Choroid plexus epithelial cell (primary cell): ENCODE data around the gene GOLGA2.
A peak's percentile ranks its signal among the peaks of the same experiment; 100 is the strongest.

Experiments
- DNase-seq: peaks from one replicate; pipeline ENCODE4 v3.0.0-alpha.2; 2010; ENCODE audit warnings: low read depth
- H3K4me3 ChIP-seq: 2 replicates; pipeline ENCODE4 v1.5.1; 2011; ENCODE audit warnings: low read depth, mild to moderate bottlenecking, control low read depth, low read length, moderate library complexity
- TF ChIP-seq, protein P1 (sequence below): conservative IDR thresholded peaks from 2 replicates; pipeline ENCODE4 v1.5.1; 2011; ENCODE audit warnings: low read depth, mild to moderate bottlenecking, control low read depth, inconsistent platforms, low read length, moderate library complexity

Gene GOLGA2

GRCh38 chr9:128250839-128251731 lies 24.7 kb downstream of the GOLGA2 start:
- DNase-seq = no peak

DNA sequence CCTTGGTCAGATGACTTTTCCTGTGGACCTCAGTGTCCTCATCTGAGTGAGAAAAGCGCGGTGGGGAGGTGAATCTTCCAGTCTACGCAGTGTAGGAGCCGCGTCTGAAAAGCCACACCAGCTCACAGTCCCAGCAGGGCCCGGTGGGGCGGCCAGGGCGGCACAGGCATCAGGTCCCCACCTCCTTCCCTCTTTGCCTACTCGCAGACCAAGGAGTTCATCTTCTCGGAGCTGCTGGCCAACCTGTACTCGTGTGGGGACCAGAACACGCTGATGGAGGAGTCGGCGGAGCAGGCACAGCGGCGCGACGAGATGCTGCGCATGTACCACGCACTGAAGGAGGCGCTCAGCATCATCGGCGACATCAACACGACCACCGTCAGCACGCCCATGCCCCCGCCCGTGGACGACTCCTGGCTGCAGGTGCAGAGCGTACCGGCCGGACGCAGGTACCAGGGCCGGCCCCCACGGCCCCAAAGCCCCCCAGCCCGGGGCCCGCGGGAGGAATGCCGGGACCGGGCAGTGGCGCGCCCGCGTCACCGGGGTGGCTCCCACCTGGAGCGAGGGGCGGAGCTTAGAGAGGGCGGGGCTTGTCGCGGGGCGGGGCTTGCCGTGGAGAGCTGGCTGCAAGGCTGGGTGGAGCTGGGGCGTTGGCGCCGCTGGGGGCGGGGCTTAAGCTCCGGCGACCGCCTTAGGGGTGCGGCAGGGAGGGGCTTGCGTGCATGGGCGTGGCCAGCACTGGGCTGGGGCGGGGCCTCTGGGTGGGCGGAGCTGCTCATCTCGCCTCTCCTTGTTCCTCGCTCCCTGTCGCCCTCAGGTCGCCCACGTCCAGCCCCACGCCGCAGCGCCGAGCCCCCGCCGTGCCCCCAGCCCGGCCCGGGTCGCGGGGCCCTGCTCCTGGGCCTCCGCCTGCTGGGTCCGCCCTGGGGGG lies 25.6 kb downstream of the GOLGA2 start:
- TF ChIP-seq, protein P1, sequence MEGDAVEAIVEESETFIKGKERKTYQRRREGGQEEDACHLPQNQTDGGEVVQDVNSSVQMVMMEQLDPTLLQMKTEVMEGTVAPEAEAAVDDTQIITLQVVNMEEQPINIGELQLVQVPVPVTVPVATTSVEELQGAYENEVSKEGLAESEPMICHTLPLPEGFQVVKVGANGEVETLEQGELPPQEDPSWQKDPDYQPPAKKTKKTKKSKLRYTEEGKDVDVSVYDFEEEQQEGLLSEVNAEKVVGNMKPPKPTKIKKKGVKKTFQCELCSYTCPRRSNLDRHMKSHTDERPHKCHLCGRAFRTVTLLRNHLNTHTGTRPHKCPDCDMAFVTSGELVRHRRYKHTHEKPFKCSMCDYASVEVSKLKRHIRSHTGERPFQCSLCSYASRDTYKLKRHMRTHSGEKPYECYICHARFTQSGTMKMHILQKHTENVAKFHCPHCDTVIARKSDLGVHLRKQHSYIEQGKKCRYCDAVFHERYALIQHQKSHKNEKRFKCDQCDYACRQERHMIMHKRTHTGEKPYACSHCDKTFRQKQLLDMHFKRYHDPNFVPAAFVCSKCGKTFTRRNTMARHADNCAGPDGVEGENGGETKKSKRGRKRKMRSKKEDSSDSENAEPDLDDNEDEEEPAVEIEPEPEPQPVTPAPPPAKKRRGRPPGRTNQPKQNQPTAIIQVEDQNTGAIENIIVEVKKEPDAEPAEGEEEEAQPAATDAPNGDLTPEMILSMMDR = no peak
- H3K4me3 ChIP-seq = peak overlapping the region; percentile 37
- peak; percentile 84 for DNase-seq

More at GRCh38 chr9:128250839-128251731, 24.7 kb downstream of the GOLGA2 start:
- peak overlapping the region; percentile 37 for H3K4me3 ChIP-seq
- TF ChIP-seq, protein P1 = no peak

GRCh38 chr9:128249558-128249907 lies 26.3 kb downstream of the GOLGA2 start:
- DNase-seq = no peak
- TF ChIP-seq, protein P1 = no peak
- no peak overlapping the region for H3K4me3 ChIP-seq

DNA sequence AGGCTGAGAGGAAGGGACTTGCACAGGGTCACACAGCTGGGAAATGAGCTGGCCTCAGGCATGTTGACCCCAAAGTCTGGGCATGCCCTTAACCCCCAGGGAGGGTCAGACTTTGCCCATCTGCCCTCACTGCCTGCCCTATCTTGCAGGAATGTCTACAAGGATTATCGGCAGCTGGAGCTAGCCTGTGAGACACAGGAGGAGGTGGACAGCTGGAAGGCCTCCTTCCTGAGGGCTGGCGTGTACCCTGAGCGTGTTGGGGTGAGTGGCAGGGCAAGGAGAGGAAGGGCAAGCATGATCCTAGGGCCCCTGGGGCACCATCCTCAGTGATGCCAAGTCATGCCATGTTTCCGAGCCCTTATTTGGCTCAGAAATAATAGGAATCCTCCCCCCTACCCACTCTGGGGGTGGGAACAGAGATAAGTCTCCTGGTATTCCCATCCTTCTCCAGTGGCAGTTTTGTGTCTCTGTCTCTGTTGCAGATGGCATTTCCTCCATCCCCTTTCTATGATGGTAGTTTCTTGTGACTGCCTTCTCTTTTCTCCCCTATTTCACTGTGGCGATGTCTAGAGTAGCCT lies 28.5 kb downstream of the GOLGA2 start:
- no peak overlapping the region for H3K4me3 ChIP-seq
- TF ChIP-seq, protein P1 = no peak
- no peak for DNase-seq

GRCh38 chr9:128246471-128246870 lies 29.3 kb downstream of the GOLGA2 start:
- TF ChIP-seq, protein P1 = no peak
- no peak overlapping the region for H3K4me3 ChIP-seq
- DNase-seq = no peak

DNA sequence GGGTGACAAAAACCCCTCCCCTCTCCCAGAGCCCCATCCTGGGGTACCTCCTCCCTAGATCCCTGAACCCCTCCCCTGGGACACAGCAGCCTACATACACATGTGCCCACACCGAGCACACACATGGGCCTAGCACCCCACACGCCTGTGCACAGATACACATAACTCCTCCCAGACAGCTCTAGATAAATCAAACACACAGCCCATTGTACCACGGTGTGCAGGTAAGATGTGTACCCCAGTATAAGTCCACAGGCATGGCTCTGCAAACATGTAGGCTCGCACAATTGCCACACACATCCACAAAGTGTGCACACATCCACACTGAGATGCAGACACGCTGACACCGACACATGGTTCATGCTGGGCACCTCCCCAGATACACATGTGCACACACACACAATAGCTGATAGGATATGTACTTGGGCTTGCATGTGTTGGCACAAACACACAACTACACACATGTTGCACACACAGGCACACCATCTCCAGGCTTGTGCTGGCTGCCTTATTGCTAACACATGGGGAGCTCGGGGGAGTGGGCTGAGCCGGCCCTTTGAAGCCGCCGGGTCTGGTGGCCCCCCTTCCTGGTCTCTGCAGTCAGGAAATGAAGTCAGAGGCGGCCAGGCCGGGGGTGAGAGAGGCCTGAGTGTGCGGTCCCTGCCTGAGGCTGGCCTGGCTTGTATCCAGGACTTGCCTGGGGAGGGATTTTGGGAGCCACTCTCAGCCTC lies 30.2 kb downstream of the GOLGA2 start:
- DNase-seq = peak; percentile 75
- TF ChIP-seq, protein P1 = no peak
- no peak overlapping the region for H3K4me3 ChIP-seq
